GM12878 (cell line): ENCODE results near the gene NAXE. TPM values are rescaled to one million over a fixed set of nuclear protein-coding genes. Genes with fewer than 3 reads are reported as not detected.

ENCODE experiments used
- BMI1 ChIP-seq: fragments of 450-650 bp; IDR thresholded peaks from 2 replicates; pipeline ENCODE4 v1.6.1; 2016; ENCODE audit warnings: mild to moderate bottlenecking, moderate library complexity, borderline replicate concordance
- CBX3 ChIP-seq: fragments of 200-600 bp; sonication (generic); IDR thresholded peaks from 2 replicates; pipeline ENCODE4 v1.6.1; 2016; ENCODE audit warnings: low read depth, borderline replicate concordance
- EP300 ChIP-seq, 2 experiments: fragments of 150-350 bp in 1 of 2; IDR thresholded peaks; 2 replicates each; pipeline ENCODE4 v1.6.1; 2011 to 2012; ENCODE audit warnings: low read depth in 2 of 2, low read length in 2 of 2, borderline replicate concordance in 1 of 2, improper control_type of control experiment in 1 of 2, inconsistent platforms in 1 of 2; ENCODE audit not compliant: control insufficient read depth in 1 of 2
- ESRRA ChIP-seq: IDR thresholded peaks from 2 replicates; pipeline ENCODE4 v1.6.1; 2012; ENCODE audit warnings: mild to moderate bottlenecking, low read length, improper control_type of control experiment
- GATAD2B ChIP-seq: fragments of 450-650 bp; conservative IDR thresholded peaks from 2 replicates; pipeline ENCODE4 v1.6.1; 2017; ENCODE audit warnings: low read depth, mild to moderate bottlenecking, moderate library complexity
- HDAC2 ChIP-seq: fragments of 200-600 bp; sonication (generic); IDR thresholded peaks from 2 replicates; pipeline ENCODE4 v1.6.1; 2017
- HDGF ChIP-seq: fragments of 450-650 bp; IDR thresholded peaks from 2 replicates; pipeline ENCODE4 v1.6.1; 2016; ENCODE audit warnings: antibody characterized with exemption
- KDM1A ChIP-seq: fragments of 200-600 bp; sonication (generic); IDR thresholded peaks from 2 replicates; pipeline ENCODE4 v1.6.1; 2016; ENCODE audit warnings: borderline replicate concordance
- MEF2A ChIP-seq: IDR thresholded peaks from 2 replicates; pipeline ENCODE4 v1.6.1; 2011; ENCODE audit warnings: low read depth, mild to moderate bottlenecking, low read length, moderate library complexity; ENCODE audit not compliant: insufficient read depth
- NKRF ChIP-seq: fragments of 450-650 bp; conservative IDR thresholded peaks from 2 replicates; pipeline ENCODE4 v1.6.1; 2017; ENCODE audit warnings: mild to moderate bottlenecking, moderate library complexity
- NR2C1 ChIP-seq: fragments of 450-650 bp; IDR thresholded peaks from 2 replicates; pipeline ENCODE4 v1.6.1; 2017; ENCODE audit warnings: antibody characterized with exemption, mild to moderate bottlenecking, moderate library complexity
- NR2C2 ChIP-seq: IDR thresholded peaks from 2 replicates; pipeline ENCODE4 v1.6.1; 2011; ENCODE audit warnings: borderline replicate concordance, low read depth; ENCODE audit not compliant: control insufficient read depth, insufficient read length
- RAD21 ChIP-seq: IDR thresholded peaks from 2 replicates; pipeline ENCODE4 v1.6.1; 2011; ENCODE audit warnings: mild to moderate bottlenecking, low read depth, low read length, moderate library complexity; ENCODE audit not compliant: insufficient read depth
- RAD51 ChIP-seq: fragments of 450-650 bp; IDR thresholded peaks from 2 replicates; pipeline ENCODE4 v1.6.1; 2016; ENCODE audit warnings: moderate library complexity, mild to moderate bottlenecking, inconsistent platforms
- SKIL ChIP-seq: fragments of 450-650 bp; IDR thresholded peaks from 2 replicates; pipeline ENCODE4 v1.6.1; 2017; ENCODE audit warnings: mild to moderate bottlenecking, low read depth, inconsistent platforms; ENCODE audit not compliant: poor library complexity, severe bottlenecking
- SPI1 ChIP-seq: IDR thresholded peaks from 2 replicates; pipeline ENCODE4 v1.6.1; 2011; ENCODE audit warnings: low read depth, mild to moderate bottlenecking, low read length, moderate library complexity, borderline replicate concordance; ENCODE audit not compliant: insufficient read depth
- WRNIP1 ChIP-seq: IDR thresholded peaks from 2 replicates; pipeline ENCODE4 v1.6.1; 2011; ENCODE audit warnings: low read depth, low read length, improper control_type of control experiment, borderline replicate concordance
- ZNF207 ChIP-seq: fragments of 450-650 bp; IDR thresholded peaks from 2 replicates; pipeline ENCODE4 v1.6.1; 2014; ENCODE audit warnings: antibody characterized with exemption, mild to moderate bottlenecking, borderline replicate concordance
- polyA plus RNA-seq, 11 experiments: library from polyadenylated mRNA; depleted of rRNA in 4 of 11; unstranded in 6 of 11; stranded (reverse) in 5 of 11; fragments of >200 nt; fragmentation: Nextera tagmentation in 4 of 11; fragmentation: Illumina TruSeq in 1 of 11; extraction: Ambion mirVana in 4 of 11; extraction: Trizol in 1 of 11; gene quantifications; 1 replicate in 1 of 11; 2 replicates in 10 of 11; pipeline versions ENCODE4 v1.2.1 to v1.2.3, GENCODE V29; 2011 to 2016; ENCODE audit warnings: inconsistent platforms in 2 of 11, missing spikeins in 2 of 11, low read depth in 1 of 11
- total RNA-seq, 4 experiments: library from RNA; depleted of rRNA in 3 of 4; stranded (reverse); fragments of >200 nt in 3 of 4; fragmentation: Illumina TruSeq in 1 of 4; extraction: Trizol in 1 of 4; gene quantifications; 2 replicates each; pipeline versions ENCODE4 v1.2.1 to v1.2.3, GENCODE V29; 2013 to 2021
- TF ChIP-seq, protein P1 (sequence below): fragments of 450-650 bp; IDR thresholded peaks from 2 replicates; pipeline ENCODE4 v1.6.1; 2017; ENCODE audit warnings: mild to moderate bottlenecking, moderate library complexity
- TF ChIP-seq, protein P2 (sequence below): IDR thresholded peaks from 2 replicates; pipeline ENCODE4 v1.6.1; 2011; ENCODE audit warnings: borderline replicate concordance, low read depth, mild to moderate bottlenecking, moderate library complexity, low read length; ENCODE audit not compliant: insufficient read depth, poor library complexity, severe bottlenecking

NAXE gene
- total and polyA plus RNA-seq, 10 of the 15 experiments (the other 5 are each of a cell fraction or from before 2014, with no cell fraction given) = 17.8 to 93.3 (median 68.8) TPM

DNA sequence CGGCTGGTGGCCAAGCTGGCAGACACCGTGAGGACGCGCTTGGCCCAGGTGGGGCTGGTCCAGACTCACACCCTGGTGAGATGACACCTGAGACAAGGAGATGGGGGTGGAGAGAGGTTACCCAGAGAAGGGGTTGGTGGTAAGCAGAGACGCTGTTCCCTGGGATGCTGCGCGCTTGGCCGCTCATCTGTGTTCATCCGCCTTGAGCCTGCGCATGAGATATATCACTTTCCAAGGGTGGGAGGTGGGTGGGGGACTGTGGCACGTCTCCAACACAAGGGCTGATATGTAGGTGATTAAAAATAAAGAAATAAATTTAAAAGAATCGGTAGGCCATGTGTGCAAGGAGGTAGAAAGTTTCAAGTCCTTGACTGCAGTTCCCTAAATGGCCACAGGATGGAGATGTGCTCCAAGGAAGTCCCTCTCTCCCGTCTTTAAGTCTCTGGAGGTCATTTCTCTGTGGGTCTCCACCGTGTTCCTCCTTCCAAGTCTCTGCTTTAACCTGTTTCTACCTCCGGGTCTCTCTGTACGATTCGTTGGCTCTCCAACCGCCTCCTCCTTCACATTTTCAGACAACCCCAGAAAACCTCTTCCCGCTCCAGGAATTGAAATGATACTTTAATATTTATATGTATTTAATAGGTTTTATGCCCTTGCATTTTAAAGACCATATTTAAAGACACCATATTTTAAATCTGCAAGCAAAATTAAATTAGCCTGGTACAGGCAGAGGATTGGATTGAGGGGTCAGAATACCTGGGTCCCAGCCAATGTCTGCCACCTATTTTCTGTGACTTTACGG, 7.6 kb upstream of the NAXE start (continued):
- TF ChIP-seq, protein P1, sequence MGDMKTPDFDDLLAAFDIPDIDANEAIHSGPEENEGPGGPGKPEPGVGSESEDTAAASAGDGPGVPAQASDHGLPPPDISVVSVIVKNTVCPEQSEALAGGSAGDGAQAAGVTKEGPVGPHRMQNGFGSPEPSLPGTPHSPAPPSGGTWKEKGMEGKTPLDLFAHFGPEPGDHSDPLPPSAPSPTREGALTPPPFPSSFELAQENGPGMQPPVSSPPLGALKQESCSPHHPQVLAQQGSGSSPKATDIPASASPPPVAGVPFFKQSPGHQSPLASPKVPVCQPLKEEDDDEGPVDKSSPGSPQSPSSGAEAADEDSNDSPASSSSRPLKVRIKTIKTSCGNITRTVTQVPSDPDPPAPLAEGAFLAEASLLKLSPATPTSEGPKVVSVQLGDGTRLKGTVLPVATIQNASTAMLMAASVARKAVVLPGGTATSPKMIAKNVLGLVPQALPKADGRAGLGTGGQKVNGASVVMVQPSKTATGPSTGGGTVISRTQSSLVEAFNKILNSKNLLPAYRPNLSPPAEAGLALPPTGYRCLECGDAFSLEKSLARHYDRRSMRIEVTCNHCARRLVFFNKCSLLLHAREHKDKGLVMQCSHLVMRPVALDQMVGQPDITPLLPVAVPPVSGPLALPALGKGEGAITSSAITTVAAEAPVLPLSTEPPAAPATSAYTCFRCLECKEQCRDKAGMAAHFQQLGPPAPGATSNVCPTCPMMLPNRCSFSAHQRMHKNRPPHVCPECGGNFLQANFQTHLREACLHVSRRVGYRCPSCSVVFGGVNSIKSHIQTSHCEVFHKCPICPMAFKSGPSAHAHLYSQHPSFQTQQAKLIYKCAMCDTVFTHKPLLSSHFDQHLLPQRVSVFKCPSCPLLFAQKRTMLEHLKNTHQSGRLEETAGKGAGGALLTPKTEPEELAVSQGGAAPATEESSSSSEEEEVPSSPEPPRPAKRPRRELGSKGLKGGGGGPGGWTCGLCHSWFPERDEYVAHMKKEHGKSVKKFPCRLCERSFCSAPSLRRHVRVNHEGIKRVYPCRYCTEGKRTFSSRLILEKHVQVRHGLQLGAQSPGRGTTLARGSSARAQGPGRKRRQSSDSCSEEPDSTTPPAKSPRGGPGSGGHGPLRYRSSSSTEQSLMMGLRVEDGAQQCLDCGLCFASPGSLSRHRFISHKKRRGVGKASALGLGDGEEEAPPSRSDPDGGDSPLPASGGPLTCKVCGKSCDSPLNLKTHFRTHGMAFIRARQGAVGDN = no peak
- no peak for TF ChIP-seq RAD51
- TF ChIP-seq CBX3 = no peak
- no peak for TF ChIP-seq WRNIP1
- no peak for TF ChIP-seq MEF2A
- no peak for TF ChIP-seq NR2C1
- no peak for TF ChIP-seq EP300 (IDR thresholded peaks at IDR 0.05; ENCODE audit: borderline replicate concordance in 1 of 2, control insufficient read depth in 1 of 2, low read depth in 2 of 2, low read length in 2 of 2)
- no peak for TF ChIP-seq ESRRA
- TF ChIP-seq HDAC2 = no peak
- TF ChIP-seq HDGF = no peak
- no peak for TF ChIP-seq ZNF207
- no peak for TF ChIP-seq GATAD2B
- peak; percentile 87 for TF ChIP-seq RAD21
- TF ChIP-seq, protein P2, sequence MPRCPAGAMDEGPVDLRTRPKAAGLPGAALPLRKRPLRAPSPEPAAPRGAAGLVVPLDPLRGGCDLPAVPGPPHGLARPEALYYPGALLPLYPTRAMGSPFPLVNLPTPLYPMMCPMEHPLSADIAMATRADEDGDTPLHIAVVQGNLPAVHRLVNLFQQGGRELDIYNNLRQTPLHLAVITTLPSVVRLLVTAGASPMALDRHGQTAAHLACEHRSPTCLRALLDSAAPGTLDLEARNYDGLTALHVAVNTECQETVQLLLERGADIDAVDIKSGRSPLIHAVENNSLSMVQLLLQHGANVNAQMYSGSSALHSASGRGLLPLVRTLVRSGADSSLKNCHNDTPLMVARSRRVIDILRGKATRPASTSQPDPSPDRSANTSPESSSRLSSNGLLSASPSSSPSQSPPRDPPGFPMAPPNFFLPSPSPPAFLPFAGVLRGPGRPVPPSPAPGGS = no peak
- peak; percentile 19; the same call in 1 of the 2 replicates for TF ChIP-seq SPI1
- TF ChIP-seq NKRF = no peak
- no peak for TF ChIP-seq BMI1
- no peak for TF ChIP-seq SKIL
- no peak for TF ChIP-seq KDM1A
- TF ChIP-seq NR2C2 = no peak
